ENCODE measurements around the gene DRAM2.

- TF ChIP-seq GATA2 (IDR thresholded peaks at IDR 0.05; ENCODE audit: low read depth, low read length) (no peak), GATA3 (IDR thresholded peaks at IDR 0.05; ENCODE audit: low read depth, low read length) (no peak)
Observed at GRCh38 chr1:111183308-111184069, 43.6 kb upstream of the DRAM2 start.
